Adrenal gland (tissue), 5 donors: Measurements from ENCODE around the gene GPBAR1.

Experiments used
- CTCF ChIP-seq, 6 experiments: fragments of 450-650 bp in 4 of 6; fragments of 200-600 bp in 2 of 6; sonication (generic) in 1 of 6; IDR thresholded peaks; 1 replicate in 5 of 6; 2 replicates in 1 of 6; pipeline versions ENCODE4 v1.5.1 to v1.8.0; 2016 to 2021; ENCODE audit warnings: antibody characterized with exemption in 6 of 6, mild to moderate bottlenecking in 2 of 6, moderate library complexity in 1 of 6
- POLR2A ChIP-seq, 2 donors: fragments of 450-650 bp; IDR thresholded peaks; one replicate each; pipeline ENCODE4 v1.6.1; 2017; ENCODE audit warnings: antibody characterized with exemption in 2 of 2, mild to moderate bottlenecking in 2 of 2, moderate library complexity in 1 of 2
- donor health status: DM: no; HTN: no; CAD: no.

- TF ChIP-seq POLR2A (IDR thresholded peaks at IDR 0.05) (no peak), CTCF (IDR thresholded peaks at IDR 0.05) (no peak)
Observed at GRCh38 chr2:218271487-218271797, 10.6 kb downstream of the GPBAR1 start.
